HUES6 (cell line): ENCODE data around the gene TRIM44.
A peak's percentile ranks its signal among the peaks of the same experiment; 100 is the strongest.
"Not testable (repeated sequence)": the region's sequence is repeated elsewhere in the genome, so short reads cannot be mapped to it uniquely, and the experiment has no call there.

Experiments
- H3K27ac ChIP-seq: 2 replicates; pipeline ENCODE4 v1.7.0; 2013; ENCODE audit warnings: low read depth, mild to moderate bottlenecking, low read length, inconsistent platforms
- H3K27me3 ChIP-seq: 2 replicates; pipeline ENCODE4 v1.6.1; 2013; ENCODE audit warnings: low read length; ENCODE audit not compliant: control insufficient read depth, insufficient read depth
- H3K36me3 ChIP-seq: 2 replicates; pipeline ENCODE4 v1.6.1; 2013; ENCODE audit warnings: low read length; ENCODE audit not compliant: control insufficient read depth, insufficient read depth
- H3K4me1 ChIP-seq: 2 replicates; pipeline ENCODE4 v1.6.1; 2013; ENCODE audit warnings: low read length; ENCODE audit not compliant: control insufficient read depth, insufficient read depth
- H3K4me3 ChIP-seq: 2 replicates; pipeline ENCODE4 v1.5.1; 2013; ENCODE audit warnings: low read depth, low read length
- H3K9ac ChIP-seq: one replicate; pipeline ENCODE4 v1.6.1; 2013; ENCODE audit warnings: mild to moderate bottlenecking, low read length
- H3K9me3 ChIP-seq: 2 replicates; pipeline ENCODE4 v1.6.1; 2013; ENCODE audit warnings: low read depth, low read length; ENCODE audit not compliant: control insufficient read depth, insufficient read depth

TRIM44 gene

GRCh38 chr11:35759951-35760350, 97.4 kb downstream of the TRIM44 start:
- H3K36me3 ChIP-seq, H3K9ac ChIP-seq, H3K4me1 ChIP-seq, H3K27me3 ChIP-seq, H3K27ac ChIP-seq, H3K9me3 ChIP-seq: not testable (repeated sequence)
- peak overlapping the region; percentile 30 for H3K4me3 ChIP-seq

DNA sequence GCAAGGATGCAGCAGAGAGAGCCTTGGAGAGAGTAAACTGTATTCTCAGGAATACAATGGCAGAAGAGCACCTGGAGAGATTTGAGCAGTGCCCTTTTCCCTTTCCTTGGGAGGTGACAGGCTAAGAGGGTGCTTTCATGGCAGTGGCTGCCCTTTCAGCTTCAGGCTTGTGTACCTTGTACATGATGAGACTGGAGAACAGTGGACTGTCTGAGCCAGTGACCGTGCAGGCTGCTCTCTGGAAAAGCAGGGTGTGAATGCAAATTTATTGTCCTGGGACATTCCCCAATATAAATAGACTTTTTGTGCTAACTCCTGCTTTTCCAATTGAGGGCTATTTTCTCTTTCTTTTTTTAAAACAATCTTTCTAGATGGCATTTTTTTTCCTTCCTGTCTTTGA, 99.3 kb downstream of the TRIM44 start:
- Histone ChIP-seq H3K9ac (no peak overlapping the region), H3K27ac (no peak overlapping the region), H3K9me3 (no peaks in the 10 kb centered on the region), H3K27me3 (no peaks in the 10 kb centered on the region), H3K36me3 (no peaks in the 10 kb centered on the region), H3K4me1 (peaks cover 5% of the 10 kb centered on the region; the same call in 1 of the 2 replicates), H3K4me3 (no peak overlapping the region)

GRCh38 chr11:35763301-35763700, 100.7 kb downstream of the TRIM44 start:
- Histone ChIP-seq H3K27ac (no peak overlapping the region), H3K4me1 (peaks cover 5% of the 10 kb centered on the region; the same call in 1 of the 2 replicates), H3K4me3 (no peak overlapping the region), H3K36me3 (no peaks in the 10 kb centered on the region), H3K9me3 (no peaks in the 10 kb centered on the region), H3K27me3 (no peaks in the 10 kb centered on the region), H3K9ac (no peak overlapping the region)

DNA sequence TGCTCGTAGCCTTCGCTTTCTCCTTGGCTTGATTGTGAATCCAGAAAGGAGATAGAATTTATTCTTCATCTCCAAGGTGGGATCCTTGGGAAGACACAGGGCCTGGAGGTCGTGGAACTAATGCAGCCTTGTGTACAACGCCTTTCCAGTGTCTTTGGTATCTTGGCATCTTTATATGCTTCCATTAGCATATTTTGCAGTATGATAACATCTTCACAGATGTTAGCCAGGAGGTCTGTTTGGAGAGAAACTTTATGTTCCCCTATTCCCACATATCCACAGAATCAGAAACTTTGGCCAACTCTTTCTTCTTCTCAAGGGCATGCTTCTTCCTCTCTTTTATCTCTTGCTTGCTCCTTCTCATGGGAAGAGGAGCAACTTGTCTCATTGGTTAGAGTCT, 101.2 kb downstream of the TRIM44 start:
- Histone ChIP-seq H3K4me3 (no peak overlapping the region), H3K27ac (no peak overlapping the region), H3K36me3 (no peaks in the 10 kb centered on the region), H3K9ac (no peak overlapping the region), H3K27me3 (no peaks in the 10 kb centered on the region), H3K4me1 (peaks cover 5% of the 10 kb centered on the region; the same call in 1 of the 2 replicates), H3K9me3 (no peaks in the 10 kb centered on the region)

DNA sequence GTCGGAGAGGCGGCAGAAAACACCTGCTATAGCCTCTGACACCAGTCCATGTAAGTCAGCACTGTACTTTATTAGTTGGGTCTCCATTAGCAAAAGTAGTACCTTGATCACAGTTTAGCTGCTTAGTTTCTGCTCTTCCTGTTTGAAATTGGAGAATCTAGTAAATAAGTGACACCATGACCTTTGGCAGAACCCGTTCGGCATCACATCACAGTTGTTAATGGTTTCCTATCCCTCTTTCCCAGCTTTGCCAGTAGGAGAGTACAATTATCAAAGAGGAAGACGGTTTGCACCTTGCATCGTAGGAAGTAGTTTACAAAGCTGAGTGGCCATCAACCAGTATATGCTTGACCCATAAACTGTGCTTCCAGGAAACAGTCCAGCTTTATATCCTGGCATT, 101.8 kb downstream of the TRIM44 start:
- no peak overlapping the region for H3K9ac ChIP-seq
- no peaks in the 10 kb centered on the region for H3K36me3 ChIP-seq
- peaks cover 5% of the 10 kb centered on the region; the same call in 1 of the 2 replicates for H3K4me1 ChIP-seq
- H3K27me3 ChIP-seq = no peaks in the 10 kb centered on the region
- no peaks in the 10 kb centered on the region for H3K9me3 ChIP-seq
- H3K27ac ChIP-seq = no peak overlapping the region
- no peak overlapping the region for H3K4me3 ChIP-seq

GRCh38 chr11:35765211-35765610, 102.6 kb downstream of the TRIM44 start:
- H3K27me3 ChIP-seq = no peaks in the 10 kb centered on the region
- no peak overlapping the region for H3K4me3 ChIP-seq
- 0 out of 2 replicates have a peak, but pooled peaks cover 3% of the 10 kb centered on the region for H3K4me1 ChIP-seq
- no peak overlapping the region for H3K9ac ChIP-seq
- no peaks in the 10 kb centered on the region for H3K36me3 ChIP-seq
- H3K27ac ChIP-seq = no peak overlapping the region
- H3K9me3 ChIP-seq = no peaks in the 10 kb centered on the region

DNA sequence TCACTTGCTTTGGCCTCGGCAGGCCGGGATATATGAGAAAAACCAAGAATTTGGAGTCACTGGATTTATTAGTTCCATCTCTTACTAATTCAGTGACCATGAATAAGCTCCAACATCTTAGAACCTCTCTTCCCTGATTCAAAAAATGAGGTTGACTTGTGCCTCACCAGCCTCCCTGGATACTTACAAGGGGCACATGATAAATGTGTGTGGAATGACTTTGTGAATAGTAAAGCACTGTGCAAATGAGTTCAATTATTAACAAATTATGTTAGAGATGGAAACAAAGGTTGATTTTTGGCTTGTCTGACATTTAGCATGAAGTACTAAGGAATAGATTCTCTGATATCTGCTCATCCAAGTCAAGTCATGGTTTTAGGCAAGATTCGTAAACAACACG, 104.1 kb downstream of the TRIM44 start:
- Histone ChIP-seq H3K27me3 (no peaks in the 10 kb centered on the region), H3K27ac (no peak overlapping the region), H3K4me1 (no peaks in the 10 kb centered on the region), H3K36me3 (no peaks in the 10 kb centered on the region), H3K4me3 (no peak overlapping the region), H3K9me3 (no peaks in the 10 kb centered on the region), H3K9ac (no peak overlapping the region)

- H3K4me3 ChIP-seq, H3K9ac ChIP-seq, H3K4me1 ChIP-seq, H3K27me3 ChIP-seq, H3K36me3 ChIP-seq, H3K27ac ChIP-seq: not testable (repeated sequence)
- H3K9me3 ChIP-seq = peaks cover 12% of the 10 kb centered on the region; the same call in 1 of the 2 replicates
Measured at GRCh38 chr11:35770425-35770824, 107.8 kb downstream of the TRIM44 start.

DNA sequence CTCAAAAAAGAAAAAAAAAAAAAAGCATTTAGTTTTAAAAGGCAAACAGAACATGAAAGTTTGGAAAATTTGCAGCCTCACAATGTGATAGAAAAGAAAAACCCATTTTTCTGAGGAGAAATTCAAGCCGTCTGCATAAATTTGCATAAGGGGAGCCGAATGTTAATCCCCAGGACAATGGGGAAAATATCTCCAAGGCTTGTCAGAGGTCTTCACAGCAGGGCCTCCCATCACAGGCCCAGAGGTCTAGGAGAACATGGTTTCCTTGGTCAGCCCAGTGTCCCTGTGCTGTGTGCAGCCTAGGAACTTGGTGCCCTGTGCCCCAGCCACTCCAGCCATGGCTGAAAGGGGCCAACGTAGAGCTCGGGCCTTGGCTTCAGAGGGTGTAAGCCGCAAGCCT, 109.1 kb downstream of the TRIM44 start:
- Histone ChIP-seq H3K4me1 (0 out of 2 replicates have a peak, but pooled peaks cover 3% of the 10 kb centered on the region), H3K27me3 (no peaks in the 10 kb centered on the region), H3K36me3 (no peaks in the 10 kb centered on the region), H3K9ac (no peak overlapping the region), H3K4me3 (no peak overlapping the region), H3K9me3 (peaks cover 12% of the 10 kb centered on the region; the same call in 1 of the 2 replicates), H3K27ac (no peak overlapping the region)

- H3K36me3 ChIP-seq, H3K27me3 ChIP-seq, H3K9ac ChIP-seq, H3K27ac ChIP-seq, H3K4me1 ChIP-seq, H3K4me3 ChIP-seq: not testable (repeated sequence)
- peaks cover 11% of the 10 kb centered on the region; the same call in 1 of the 2 replicates for H3K9me3 ChIP-seq
Measured at GRCh38 chr11:35777241-35777640, 114.7 kb downstream of the TRIM44 start.

DNA sequence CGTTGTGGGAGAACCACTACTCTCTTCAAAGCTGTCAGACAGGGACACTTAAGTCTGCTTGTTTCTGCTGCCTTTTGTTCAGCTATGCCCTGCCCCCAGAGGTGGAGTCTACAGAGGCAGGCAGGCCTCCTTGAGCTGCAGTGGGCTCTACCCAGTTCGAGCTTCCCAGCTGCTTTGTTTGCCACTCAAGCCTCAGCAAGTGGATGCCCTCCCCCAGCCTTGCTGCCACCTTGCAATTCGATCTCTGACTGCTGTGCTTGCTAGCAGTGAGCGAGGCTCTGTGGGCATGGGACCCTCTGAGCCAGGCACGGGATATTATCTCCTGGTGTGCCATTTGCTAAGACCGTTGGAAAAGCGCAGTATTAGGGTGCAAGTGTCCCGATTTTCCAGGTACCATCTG, 116.4 kb downstream of the TRIM44 start:
- H3K4me3 ChIP-seq, H3K9ac ChIP-seq, H3K27me3 ChIP-seq, H3K9me3 ChIP-seq, H3K4me1 ChIP-seq, H3K36me3 ChIP-seq, H3K27ac ChIP-seq: not testable (repeated sequence)

- Histone ChIP-seq H3K4me3 (no peak overlapping the region), H3K27ac (no peak overlapping the region), H3K27me3 (no peaks in the 10 kb centered on the region), H3K4me1 (no peaks in the 10 kb centered on the region), H3K9me3 (0 out of 2 replicates have a peak, but pooled peaks cover 3% of the 10 kb centered on the region), H3K9ac (no peak overlapping the region), H3K36me3 (no peaks in the 10 kb centered on the region)
Measured at GRCh38 chr11:35779409-35779808, 116.8 kb downstream of the TRIM44 start.
